Gastroesophageal sphincter (tissue), 4 donors: Measurements from ENCODE around the gene CTNNA1. TPM values are rescaled to one million over a fixed set of nuclear protein-coding genes. Genes with fewer than 3 reads are reported as not detected.

Source experiments
- ATAC-seq: fragments of 150-250 bp; one replicate; pipeline ENCODE4 v1.9.1; 2016; ENCODE audit warnings: mild to moderate bottlenecking, moderate library complexity
- H3K27ac ChIP-seq, 4 donors: fragments of 200-600 bp; sonication (generic) in 3 of 4; 1 replicate in 3 of 4; 2 replicates in 1 of 4; pipeline ENCODE4 v1.5.1; 2016 to 2019
- H3K27me3 ChIP-seq: fragments of 200-600 bp; sonication (generic); one replicate; pipeline ENCODE4 v1.5.1; 2019
- H3K36me3 ChIP-seq, 2 donors: fragments of 200-600 bp; sonication (generic); one replicate each; pipeline ENCODE4 v1.5.1; 2019; ENCODE audit warnings: control low read depth in 1 of 2
- H3K4me1 ChIP-seq, 3 donors: fragments of 200-600 bp; sonication (generic); 1 replicate in 2 of 3; 2 replicates in 1 of 3; pipeline ENCODE4 v1.5.1; 2016 to 2019; ENCODE audit warnings: control low read depth in 2 of 3
- H3K4me3 ChIP-seq, 2 donors: fragments of 200-600 bp; sonication (generic); one replicate each; pipeline ENCODE4 v1.5.1; 2019; ENCODE audit warnings: mild to moderate bottlenecking in 1 of 2, moderate library complexity in 1 of 2
- H3K9me3 ChIP-seq, 3 donors: fragments of 200-600 bp; sonication (generic); one replicate each; pipeline ENCODE4 v1.5.1; 2017 to 2019; ENCODE audit warnings: control low read depth in 2 of 3
- EP300 ChIP-seq: sonication (generic); formaldehyde crosslinking; IDR thresholded peaks from one replicate; pipeline ENCODE4 v1.6.1; 2017; ENCODE audit warnings: antibody characterized with exemption, mild to moderate bottlenecking
- POLR2A ChIP-seq, 2 donors: fragments of 450-650 bp; IDR thresholded peaks; one replicate each; pipeline ENCODE4 v1.6.1; 2017; ENCODE audit warnings: antibody characterized with exemption in 2 of 2, mild to moderate bottlenecking in 2 of 2, moderate library complexity in 1 of 2
- POLR2AphosphoS5 ChIP-seq: sonication (generic); formaldehyde crosslinking; IDR thresholded peaks from one replicate; pipeline ENCODE4 v1.6.1; 2017; ENCODE audit warnings: antibody characterized with exemption
- WGBS, 2 donors: methylation state at CpG; one replicate each; pipeline ENCODE4 v1.1.5; 2018; ENCODE audit warnings: low coverage in 1 of 2; 5-methylcytosine and 5-hydroxymethylcytosine counted together
- total RNA-seq, 4 donors: library from RNA; depleted of rRNA; stranded (reverse); fragments of >200 nt; gene quantifications; one replicate each; pipeline ENCODE4 v1.1.0, GENCODE V29; 2016
- TF ChIP-seq, protein P1 (sequence below), 4 experiments: fragments of 200-600 bp in 2 of 4; fragments of 450-650 bp in 2 of 4; sonication (generic) in 1 of 4; IDR thresholded peaks; one replicate each; pipeline ENCODE4 v1.5.1; 2017 to 2019; ENCODE audit warnings: antibody characterized with exemption in 4 of 4, mild to moderate bottlenecking in 2 of 4, moderate library complexity in 2 of 4

Gene CTNNA1
- total RNA-seq, 4 donors from 2014 or later, result 289 to 425 (median 365) TPM

DNA sequence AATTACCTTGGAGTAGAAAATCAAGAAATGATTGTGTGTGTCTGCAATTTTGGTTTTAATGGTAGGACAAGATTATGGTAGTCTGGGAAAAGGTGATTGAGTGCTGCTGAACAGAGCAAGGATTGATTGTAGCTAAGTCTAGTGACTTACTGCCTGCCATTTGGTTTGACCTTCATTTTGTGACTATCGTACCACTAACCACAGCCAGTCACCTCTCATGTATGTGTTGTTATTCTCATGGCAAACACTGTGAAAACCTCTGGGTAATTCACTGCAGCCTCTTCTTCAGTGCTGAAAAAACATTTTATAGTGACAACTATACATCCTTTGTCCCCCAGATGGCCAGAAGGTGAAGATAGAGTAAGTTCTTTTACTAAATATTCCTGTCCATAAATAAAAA lies 37.5 kb downstream of the CTNNA1 start:
- 40 to 77% methylated on average over 1 of the region's 1 CpG for WGBS, 2 donors
- no peak for ATAC-seq
- Histone ChIP-seq H3K4me3 (no peak overlapping the region), H3K27me3 (no peaks in the 10 kb centered on the region), H3K9me3 (no peaks in the 10 kb centered on the region), H3K27ac (no peak overlapping the region), H3K4me1 (peaks cover 9 to 83% (median 19%) of the 10 kb centered on the region in 3 donors), H3K36me3 (peaks cover 3 to 10% of the 10 kb centered on the region in 2 donors)
- TF ChIP-seq POLR2AphosphoS5 (no peak), EP300 (no peak)
- TF ChIP-seq, protein P1, sequence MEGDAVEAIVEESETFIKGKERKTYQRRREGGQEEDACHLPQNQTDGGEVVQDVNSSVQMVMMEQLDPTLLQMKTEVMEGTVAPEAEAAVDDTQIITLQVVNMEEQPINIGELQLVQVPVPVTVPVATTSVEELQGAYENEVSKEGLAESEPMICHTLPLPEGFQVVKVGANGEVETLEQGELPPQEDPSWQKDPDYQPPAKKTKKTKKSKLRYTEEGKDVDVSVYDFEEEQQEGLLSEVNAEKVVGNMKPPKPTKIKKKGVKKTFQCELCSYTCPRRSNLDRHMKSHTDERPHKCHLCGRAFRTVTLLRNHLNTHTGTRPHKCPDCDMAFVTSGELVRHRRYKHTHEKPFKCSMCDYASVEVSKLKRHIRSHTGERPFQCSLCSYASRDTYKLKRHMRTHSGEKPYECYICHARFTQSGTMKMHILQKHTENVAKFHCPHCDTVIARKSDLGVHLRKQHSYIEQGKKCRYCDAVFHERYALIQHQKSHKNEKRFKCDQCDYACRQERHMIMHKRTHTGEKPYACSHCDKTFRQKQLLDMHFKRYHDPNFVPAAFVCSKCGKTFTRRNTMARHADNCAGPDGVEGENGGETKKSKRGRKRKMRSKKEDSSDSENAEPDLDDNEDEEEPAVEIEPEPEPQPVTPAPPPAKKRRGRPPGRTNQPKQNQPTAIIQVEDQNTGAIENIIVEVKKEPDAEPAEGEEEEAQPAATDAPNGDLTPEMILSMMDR (IDR thresholded peaks at IDR 0.05), result no peak

DNA sequence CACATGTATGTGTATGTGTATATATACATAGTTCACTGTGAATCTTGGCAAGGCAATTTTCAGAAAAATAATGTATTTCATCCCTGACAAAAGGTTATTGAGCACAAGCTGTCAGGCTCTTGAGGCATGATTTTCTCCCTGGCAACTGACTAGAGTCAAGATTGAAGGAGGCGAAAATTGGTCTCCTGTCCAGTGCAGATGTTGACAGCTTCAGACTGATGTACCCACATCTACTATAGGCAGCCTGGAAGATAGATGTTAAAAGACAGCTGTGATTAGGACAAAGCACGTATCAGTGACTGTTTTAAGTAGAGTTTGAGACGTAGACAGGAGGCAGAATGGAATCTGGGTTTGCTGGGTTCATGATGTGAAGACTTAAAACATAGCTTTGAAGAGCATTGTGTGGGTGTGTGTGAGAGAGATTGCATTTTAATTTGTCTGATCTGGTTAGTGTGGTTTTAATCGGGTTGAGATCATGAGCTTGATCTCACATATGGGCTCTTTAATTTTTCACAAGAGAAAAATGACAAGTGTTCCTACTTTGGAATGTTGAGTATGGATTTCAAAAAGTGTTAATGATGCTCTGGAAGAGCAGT lies 39.1 kb downstream of the CTNNA1 start:
- no peaks in the 10 kb centered on the region for H3K9me3 ChIP-seq
- H3K27ac ChIP-seq, result no peak overlapping the region
- WGBS, 2 donors, result 33 to 44% methylated on average over 4 of the region's 4 CpGs
- peaks cover 0 to 3% of the 10 kb centered on the region in 2 donors for H3K36me3 ChIP-seq
- H3K27me3 ChIP-seq, result no peaks in the 10 kb centered on the region
- no peak overlapping the region for H3K4me3 ChIP-seq
- no peak for ATAC-seq
- TF ChIP-seq EP300, result no peak
- no peak for TF ChIP-seq POLR2AphosphoS5
- TF ChIP-seq, protein P1 (IDR thresholded peaks at IDR 0.05), result no peak
- TF ChIP-seq POLR2A (IDR thresholded peaks at IDR 0.05), result no peak
- H3K4me1 ChIP-seq, result peaks cover 9 to 89% (median 19%) of the 10 kb centered on the region in 3 donors

DNA sequence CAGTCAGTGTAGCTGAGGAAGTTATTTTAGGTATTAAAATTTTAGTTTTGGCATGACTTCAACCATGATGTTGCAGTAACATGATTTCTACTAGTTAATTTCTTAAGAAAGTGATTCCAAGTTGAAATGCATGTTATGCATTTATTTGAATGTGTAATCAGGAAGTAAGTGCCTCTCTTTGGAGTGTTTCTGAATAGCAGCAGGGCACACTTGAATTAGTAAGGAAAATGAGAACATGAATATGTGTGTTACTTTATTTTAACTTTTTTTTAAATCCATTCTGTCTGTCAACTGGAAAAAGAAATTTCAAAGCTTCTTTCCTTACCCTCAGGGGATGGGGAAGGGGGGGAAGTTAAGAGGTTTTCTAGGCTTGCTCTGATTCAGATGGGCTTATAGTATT lies 40.4 kb downstream of the CTNNA1 start:
- H3K4me1 ChIP-seq, result peaks cover 9 to 100% (median 19%) of the 10 kb centered on the region in 3 donors
- no peaks in the 10 kb centered on the region for H3K36me3 ChIP-seq
- no peak overlapping the region for H3K4me3 ChIP-seq
- no peaks in the 10 kb centered on the region for H3K27me3 ChIP-seq
- no peaks in the 10 kb centered on the region for H3K9me3 ChIP-seq
- no peak for ATAC-seq
- TF ChIP-seq EP300, result no peak
- no peak for TF ChIP-seq POLR2A (IDR thresholded peaks at IDR 0.05)
- no peak for TF ChIP-seq POLR2AphosphoS5
- TF ChIP-seq, protein P1 (IDR thresholded peaks at IDR 0.05), result no peak
- H3K27ac ChIP-seq, result no peak overlapping the region

DNA sequence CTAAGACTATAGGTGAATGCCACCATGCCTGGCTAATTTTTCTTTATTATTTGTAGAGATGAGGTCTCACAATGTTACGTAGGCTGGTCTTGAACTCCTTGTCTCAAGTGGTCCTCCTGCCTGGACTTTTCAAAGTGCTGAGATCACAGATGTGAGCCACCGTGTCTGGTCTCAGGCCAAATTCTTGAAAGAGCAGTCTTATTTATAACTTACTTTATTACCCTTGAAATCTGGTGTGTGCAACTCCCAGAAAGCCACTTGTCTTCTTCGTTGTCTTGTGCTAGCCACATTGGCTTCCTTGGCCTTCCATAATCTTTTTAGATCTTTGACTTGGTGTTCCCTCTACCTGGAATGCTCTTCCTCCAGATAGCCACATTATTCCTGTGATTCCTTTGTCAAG lies 50.1 kb downstream of the CTNNA1 start:
- no peak for ATAC-seq
- H3K27me3 ChIP-seq, result no peaks in the 10 kb centered on the region
- no peak overlapping the region for H3K4me3 ChIP-seq
- H3K36me3 ChIP-seq, result peaks cover 0 to 4% of the 10 kb centered on the region in 2 donors
- WGBS, 2 donors, result 50 to 72% methylated on average over 1 to 3 of the region's 3 CpGs
- no peak overlapping the region for H3K27ac ChIP-seq
- TF ChIP-seq POLR2A (IDR thresholded peaks at IDR 0.05), result no peak
- no peak for TF ChIP-seq EP300
- TF ChIP-seq, protein P1 (IDR thresholded peaks at IDR 0.05), result no peak
- no peak for TF ChIP-seq POLR2AphosphoS5
- peaks cover 0 to 21% (median 0%) of the 10 kb centered on the region in 3 donors for H3K4me1 ChIP-seq
- H3K9me3 ChIP-seq, result peaks cover 0 to 7% (median 0%) of the 10 kb centered on the region in 3 donors

DNA sequence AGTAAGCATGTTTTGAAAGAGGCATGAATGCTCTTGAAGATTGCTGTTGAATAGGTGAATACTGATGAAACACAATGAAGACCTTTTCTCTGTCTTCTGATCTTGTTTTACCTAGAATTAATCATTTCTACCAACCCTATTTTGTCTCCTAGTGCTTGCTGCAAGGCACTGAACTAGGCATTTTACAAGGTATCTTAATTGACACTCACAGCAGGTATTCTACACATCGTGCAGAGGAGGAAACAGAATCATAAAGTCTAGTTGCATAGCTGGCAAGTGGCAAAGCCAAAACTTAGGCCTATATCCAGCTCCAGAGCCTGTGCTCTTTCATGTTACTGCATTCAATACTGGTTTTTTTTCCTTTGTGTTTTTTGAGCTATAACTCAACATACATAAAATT lies 50.7 kb downstream of the CTNNA1 start:
- H3K36me3 ChIP-seq, result peaks cover 0 to 4% of the 10 kb centered on the region in 2 donors
- no peaks in the 10 kb centered on the region for H3K27me3 ChIP-seq
- peaks cover 0 to 7% (median 0%) of the 10 kb centered on the region in 3 donors for H3K9me3 ChIP-seq
- H3K4me1 ChIP-seq, result peaks cover 0 to 23% (median 0%) of the 10 kb centered on the region in 3 donors
- no peak overlapping the region for H3K4me3 ChIP-seq
- ATAC-seq, result no peak
- no peak for TF ChIP-seq POLR2A (IDR thresholded peaks at IDR 0.05)
- H3K27ac ChIP-seq, result no peak overlapping the region
- 50 to 85% methylated on average over 1 of the region's 1 CpG for WGBS, 2 donors
